MM.1S (cell line): ENCODE data around the gene KIRREL3.

Experiments used
- DNase-seq: peaks from one replicate; pipeline ENCODE4 v3.0.0-alpha.2; 2015
- H2AFZ ChIP-seq: fragments of 300-600 bp; sonication (generic); 2 replicates; pipeline ENCODE4 v1.6.0; 2016; ENCODE audit warnings: antibody characterized with exemption, low read length
- H3F3A ChIP-seq: fragments of 300-600 bp; sonication (generic); 2 replicates; pipeline ENCODE4 v1.6.1; 2016; ENCODE audit warnings: mild to moderate bottlenecking, antibody characterized with exemption, low read length, moderate library complexity, mixed read lengths; ENCODE audit not compliant: insufficient read depth
- H3K27ac ChIP-seq: fragments of 300-600 bp; sonication (generic); 2 replicates; pipeline ENCODE4 v1.5.1; 2016; ENCODE audit warnings: mild to moderate bottlenecking, low read length
- H3K27me3 ChIP-seq: fragments of 300-600 bp; sonication (generic); replicated peaks from 2 replicates; pipeline ENCODE4 v1.6.0; 2016; ENCODE audit warnings: low read length; ENCODE audit not compliant: insufficient read depth
- H3K36me3 ChIP-seq: fragments of 300-600 bp; sonication (generic); replicated peaks from 2 replicates; pipeline ENCODE4 v1.6.1; 2016; ENCODE audit warnings: mild to moderate bottlenecking, low read length, mixed read lengths; ENCODE audit not compliant: insufficient read depth
- H3K4me1 ChIP-seq: fragments of 300-600 bp; sonication (generic); 2 replicates; pipeline ENCODE4 v1.6.1; 2016; ENCODE audit warnings: low read length, mixed read lengths
- H3K4me2 ChIP-seq: fragments of 300-600 bp; sonication (generic); 2 replicates; pipeline ENCODE4 v1.6.0; 2016; ENCODE audit warnings: low read depth, low read length
- H3K4me3 ChIP-seq: fragments of 300-600 bp; sonication (generic); 2 replicates; pipeline ENCODE4 v1.5.1; 2016; ENCODE audit warnings: low read length, mixed read lengths
- H3K79me2 ChIP-seq: fragments of 300-600 bp; sonication (generic); 2 replicates; pipeline ENCODE4 v1.6.1; 2016; ENCODE audit warnings: mixed run types, low read length, mixed read lengths
- H3K9ac ChIP-seq: fragments of 300-600 bp; sonication (generic); 2 replicates; pipeline ENCODE4 v1.6.1; 2016; ENCODE audit warnings: low read length, mixed read lengths
- H3K9me2 ChIP-seq: fragments of 300-600 bp; sonication (generic); replicated peaks from 2 replicates; pipeline ENCODE4 v1.6.1; 2016; ENCODE audit warnings: mild to moderate bottlenecking, low read length, mixed read lengths; ENCODE audit not compliant: insufficient read depth
- H3K9me3 ChIP-seq: fragments of 300-600 bp; sonication (generic); replicated peaks from 2 replicates; pipeline ENCODE4 v1.6.1; 2016; ENCODE audit warnings: mild to moderate bottlenecking, low read length, mixed read lengths; ENCODE audit not compliant: insufficient read depth
- H4K20me1 ChIP-seq: fragments of 300-600 bp; sonication (generic); 2 replicates; pipeline ENCODE4 v1.6.1; 2016; ENCODE audit warnings: mild to moderate bottlenecking, low read length, moderate library complexity, mixed read lengths; ENCODE audit not compliant: insufficient read depth
- EZH2 ChIP-seq: fragments of 300-600 bp; sonication (generic); optimal IDR thresholded peaks from 2 replicates; pipeline ENCODE3; 2017; ENCODE audit warnings: low read depth, mild to moderate bottlenecking, antibody characterized with exemption, low read length, mixed read lengths
- EZH2phosphoT487 ChIP-seq: fragments of 300-600 bp; sonication (generic); IDR thresholded peaks from 2 replicates; pipeline ENCODE4 v1.6.1; 2018; ENCODE audit warnings: antibody characterized with exemption, low read length
- TF ChIP-seq, protein P1 (sequence below): fragments of 300-600 bp; sonication (generic); IDR thresholded peaks from 2 replicates; pipeline ENCODE4 v1.5.1; 2016; ENCODE audit warnings: antibody characterized with exemption, low read length, mixed read lengths

Gene KIRREL3

DNA sequence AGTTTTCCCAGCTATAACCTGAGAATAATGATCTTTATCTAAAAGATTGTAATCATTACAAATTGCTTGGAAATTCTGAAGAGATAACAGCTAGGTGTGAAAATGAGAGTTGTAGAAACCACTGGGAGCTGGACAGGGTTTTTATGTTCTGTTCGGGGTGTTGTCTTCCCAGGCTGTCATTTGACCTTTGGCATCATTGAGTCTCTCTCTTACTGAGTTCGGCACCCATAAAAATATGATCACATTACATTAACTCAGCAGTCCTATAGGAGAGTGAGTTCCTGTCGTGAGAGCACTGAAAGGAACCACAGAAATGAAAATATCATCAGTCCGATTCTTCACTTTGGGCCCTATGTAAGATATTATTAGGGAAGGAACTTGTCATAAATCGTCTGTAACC lies 29.3 kb downstream of the KIRREL3 start:
- no peaks in the 10 kb centered on the region for H3K27me3 ChIP-seq
- H3K4me3 ChIP-seq: no peak overlapping the region
- H3K9me2 ChIP-seq: no peaks in the 10 kb centered on the region
- H3K36me3 ChIP-seq: no peaks in the 10 kb centered on the region
- TF ChIP-seq, protein P1, sequence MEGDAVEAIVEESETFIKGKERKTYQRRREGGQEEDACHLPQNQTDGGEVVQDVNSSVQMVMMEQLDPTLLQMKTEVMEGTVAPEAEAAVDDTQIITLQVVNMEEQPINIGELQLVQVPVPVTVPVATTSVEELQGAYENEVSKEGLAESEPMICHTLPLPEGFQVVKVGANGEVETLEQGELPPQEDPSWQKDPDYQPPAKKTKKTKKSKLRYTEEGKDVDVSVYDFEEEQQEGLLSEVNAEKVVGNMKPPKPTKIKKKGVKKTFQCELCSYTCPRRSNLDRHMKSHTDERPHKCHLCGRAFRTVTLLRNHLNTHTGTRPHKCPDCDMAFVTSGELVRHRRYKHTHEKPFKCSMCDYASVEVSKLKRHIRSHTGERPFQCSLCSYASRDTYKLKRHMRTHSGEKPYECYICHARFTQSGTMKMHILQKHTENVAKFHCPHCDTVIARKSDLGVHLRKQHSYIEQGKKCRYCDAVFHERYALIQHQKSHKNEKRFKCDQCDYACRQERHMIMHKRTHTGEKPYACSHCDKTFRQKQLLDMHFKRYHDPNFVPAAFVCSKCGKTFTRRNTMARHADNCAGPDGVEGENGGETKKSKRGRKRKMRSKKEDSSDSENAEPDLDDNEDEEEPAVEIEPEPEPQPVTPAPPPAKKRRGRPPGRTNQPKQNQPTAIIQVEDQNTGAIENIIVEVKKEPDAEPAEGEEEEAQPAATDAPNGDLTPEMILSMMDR: no peak
- TF ChIP-seq EZH2phosphoT487 (no peak), EZH2 (no peak)
- DNase-seq: no peak
- no peak overlapping the region for H3K4me2 ChIP-seq
- H3F3A ChIP-seq: no peaks in the 10 kb centered on the region
- no peak overlapping the region for H3K9ac ChIP-seq
- no peaks in the 10 kb centered on the region for H3K9me3 ChIP-seq
- H4K20me1 ChIP-seq: no peaks in the 10 kb centered on the region
- H3K4me1 ChIP-seq: peaks cover 8% of the 10 kb centered on the region
- H3K27ac ChIP-seq: no peak overlapping the region
- no peaks in the 10 kb centered on the region for H3K79me2 ChIP-seq
- H2AFZ ChIP-seq: no peak overlapping the region

DNA sequence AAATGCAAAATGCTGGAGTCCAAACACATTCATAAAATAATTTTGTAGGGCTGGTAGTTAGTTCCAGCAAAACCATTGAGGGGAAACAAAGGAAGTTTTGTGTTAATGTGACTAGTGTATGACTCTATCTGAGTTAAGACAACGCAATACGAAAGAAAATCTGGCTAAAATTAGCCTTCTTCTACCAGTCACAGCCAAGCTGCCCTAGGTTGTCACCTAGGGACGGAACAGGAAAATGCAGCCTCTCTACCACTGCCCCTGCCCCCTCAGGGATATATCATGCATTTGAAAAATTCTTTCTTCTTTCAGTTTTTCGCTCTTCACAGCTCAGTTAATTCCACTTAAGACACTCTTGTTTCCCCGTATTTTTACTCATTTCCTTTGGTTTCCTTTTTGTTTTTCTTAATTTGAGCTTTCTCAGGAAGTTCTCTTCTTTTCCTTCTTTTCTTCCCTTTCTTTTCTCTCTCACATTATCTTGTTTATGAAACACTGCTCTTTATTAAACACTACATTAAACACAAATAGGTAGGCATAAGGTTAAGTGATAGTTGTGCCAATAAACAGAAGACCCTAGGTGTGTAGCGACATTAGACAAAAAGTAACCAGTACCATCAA lies 30.6 kb downstream of the KIRREL3 start:
- Histone ChIP-seq H3K79me2 (no peaks in the 10 kb centered on the region), H3K27ac (no peak overlapping the region), H3K4me1 (peaks cover 8% of the 10 kb centered on the region), H3K36me3 (no peaks in the 10 kb centered on the region), H4K20me1 (no peaks in the 10 kb centered on the region), H3K9ac (peak overlapping the region; percentile 2; the same call in 1 of the 2 replicates), H3F3A (no peaks in the 10 kb centered on the region), H3K4me3 (peak overlapping the region; percentile 36; the same call in 1 of the 2 replicates), H2AFZ (peak overlapping the region; percentile 71), H3K4me2 (peak overlapping the region; percentile 64), H3K9me3 (no peaks in the 10 kb centered on the region), H3K27me3 (no peaks in the 10 kb centered on the region), H3K9me2 (no peaks in the 10 kb centered on the region)
- TF ChIP-seq EZH2 (no peak), EZH2phosphoT487 (no peak)
- TF ChIP-seq, protein P1: peak; percentile 73
- peak; percentile 61 for DNase-seq

GRCh38 chr11:126968915-126969314 lies 31.7 kb downstream of the KIRREL3 start:
- no peaks in the 10 kb centered on the region for H3K27me3 ChIP-seq
- no peaks in the 10 kb centered on the region for H3K36me3 ChIP-seq
- peak; percentile 45 for DNase-seq
- peaks cover 8% of the 10 kb centered on the region for H3K4me1 ChIP-seq
- peak overlapping the region; percentile 71 for H2AFZ ChIP-seq
- H3K9ac ChIP-seq: peak overlapping the region; percentile 2; the same call in 1 of the 2 replicates
- no peaks in the 10 kb centered on the region for H3F3A ChIP-seq
- no peak for TF ChIP-seq EZH2
- TF ChIP-seq EZH2phosphoT487: no peak
- TF ChIP-seq, protein P1: peak; percentile 43
- no peaks in the 10 kb centered on the region for H3K79me2 ChIP-seq
- H3K9me3 ChIP-seq: no peaks in the 10 kb centered on the region
- no peaks in the 10 kb centered on the region for H3K9me2 ChIP-seq
- H4K20me1 ChIP-seq: no peaks in the 10 kb centered on the region
- H3K4me2 ChIP-seq: peak overlapping the region; percentile 64; the same call in 1 of the 2 replicates
- H3K4me3 ChIP-seq: peak overlapping the region; percentile 36; the same call in 1 of the 2 replicates
- 0 out of 2 replicates have a peak overlapping the region, but pooled peaks have one; percentile 2 for H3K27ac ChIP-seq
